GM12891 (cell line): ENCODE data around the gene TTC7B.

Experiments used
- PAX5 ChIP-seq: IDR thresholded peaks from 2 replicates; pipeline ENCODE4 v1.6.1; 2011; ENCODE audit warnings: low read length, moderate library complexity, mild to moderate bottlenecking; ENCODE audit not compliant: insufficient read depth, severe bottlenecking
- POLR2A ChIP-seq: IDR thresholded peaks from 2 replicates; pipeline ENCODE4 v1.6.1; 2011; ENCODE audit warnings: low read depth, low read length, control low read depth
- POLR2AphosphoS5 ChIP-seq: IDR thresholded peaks from 2 replicates; pipeline ENCODE4 v1.6.1; 2011; ENCODE audit warnings: low read depth, low read length, control low read depth
- SPI1 ChIP-seq: IDR thresholded peaks from 2 replicates; pipeline ENCODE4 v1.6.1; 2011; ENCODE audit warnings: low read depth, low read length, control low read depth

DNA sequence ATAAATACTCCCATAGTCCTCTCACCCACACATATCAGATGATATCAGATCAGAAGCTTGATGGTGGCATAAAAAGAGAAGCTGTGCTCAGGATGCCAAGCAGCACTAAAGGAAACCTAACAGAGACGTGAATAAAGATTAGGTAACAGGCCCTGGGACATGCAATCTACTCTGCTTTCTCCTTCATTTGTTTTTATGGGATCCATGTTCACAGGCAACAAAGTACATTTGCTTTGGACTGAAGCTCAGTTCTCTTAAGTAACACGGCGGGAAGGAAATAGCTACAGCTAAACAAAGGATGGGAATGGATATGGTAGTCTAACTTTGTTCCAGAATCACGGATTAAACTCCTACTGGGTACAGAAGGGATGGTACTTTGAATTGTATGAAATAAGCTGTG is 119.5 kb downstream of the TTC7B start:
- TF ChIP-seq POLR2A (no peak), POLR2AphosphoS5 (no peak), SPI1 (no peak), PAX5 (no peak)
